ENCODE results near the gene GDPD4. TPM values are rescaled to one million over a fixed set of nuclear protein-coding genes. Genes with fewer than 3 reads are reported as not detected.

The GDPD4 gene
- total RNA-seq, 6 donors from 2014 or later: not detected

DNA sequence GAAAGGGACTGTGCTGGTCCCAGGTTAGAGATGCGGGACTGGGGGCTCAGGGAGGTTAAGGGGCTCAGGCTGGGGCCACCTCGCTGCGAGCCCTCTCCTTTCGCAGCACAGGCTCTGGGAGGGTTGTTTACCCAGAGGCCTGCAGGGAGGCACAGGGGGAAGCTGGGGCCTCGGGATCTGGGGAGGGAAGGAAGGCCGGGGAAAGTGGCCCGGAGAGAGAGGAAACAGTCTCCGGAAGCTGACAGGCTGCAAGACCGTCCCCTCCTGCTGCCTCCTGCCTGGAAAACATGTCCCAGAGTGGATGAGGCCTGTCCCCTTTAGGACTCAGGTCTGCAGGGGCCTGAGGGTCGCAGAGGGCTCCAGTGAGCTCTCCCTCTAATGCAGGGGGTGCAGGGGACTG is 128.0 kb downstream of the GDPD4 start:
- DNase-seq (no peak), ATAC-seq (ENCODE audit: low FRiP score in 2 of 2) (no peak)
- H3K27me3 ChIP-seq: no peaks in the 10 kb centered on the region
- WGBS, 2 donors: 45 to 54% methylated on average over 7 to 10 of the region's 10 CpGs
- H3K27ac ChIP-seq: no peak overlapping the region
- no peak for TF ChIP-seq POLR2A (IDR thresholded peaks at IDR 0.05)
- TF ChIP-seq, protein P1, sequence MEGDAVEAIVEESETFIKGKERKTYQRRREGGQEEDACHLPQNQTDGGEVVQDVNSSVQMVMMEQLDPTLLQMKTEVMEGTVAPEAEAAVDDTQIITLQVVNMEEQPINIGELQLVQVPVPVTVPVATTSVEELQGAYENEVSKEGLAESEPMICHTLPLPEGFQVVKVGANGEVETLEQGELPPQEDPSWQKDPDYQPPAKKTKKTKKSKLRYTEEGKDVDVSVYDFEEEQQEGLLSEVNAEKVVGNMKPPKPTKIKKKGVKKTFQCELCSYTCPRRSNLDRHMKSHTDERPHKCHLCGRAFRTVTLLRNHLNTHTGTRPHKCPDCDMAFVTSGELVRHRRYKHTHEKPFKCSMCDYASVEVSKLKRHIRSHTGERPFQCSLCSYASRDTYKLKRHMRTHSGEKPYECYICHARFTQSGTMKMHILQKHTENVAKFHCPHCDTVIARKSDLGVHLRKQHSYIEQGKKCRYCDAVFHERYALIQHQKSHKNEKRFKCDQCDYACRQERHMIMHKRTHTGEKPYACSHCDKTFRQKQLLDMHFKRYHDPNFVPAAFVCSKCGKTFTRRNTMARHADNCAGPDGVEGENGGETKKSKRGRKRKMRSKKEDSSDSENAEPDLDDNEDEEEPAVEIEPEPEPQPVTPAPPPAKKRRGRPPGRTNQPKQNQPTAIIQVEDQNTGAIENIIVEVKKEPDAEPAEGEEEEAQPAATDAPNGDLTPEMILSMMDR (IDR thresholded peaks at IDR 0.05): no peak
- no peak for TF ChIP-seq EP300 (IDR thresholded peaks at IDR 0.05)
- H3K4me1 ChIP-seq: peaks cover 0 to 4% (median 1%) of the 10 kb centered on the region in 4 donors
- H3K36me3 ChIP-seq: no peaks in the 10 kb centered on the region
- H3K9me3 ChIP-seq: no peaks in the 10 kb centered on the region
- H3K4me3 ChIP-seq: no peak overlapping the region

- DNase-seq: peak in 1 of 2 donors; percentile 82
- TF ChIP-seq POLR2AphosphoS5 (IDR thresholded peaks at IDR 0.05) (no peak), EP300 (IDR thresholded peaks at IDR 0.05) (no peak), POLR2A (IDR thresholded peaks at IDR 0.05) (no peak)
- TF ChIP-seq, protein P1 (IDR thresholded peaks at IDR 0.05): no peak
- peaks cover 0 to 4% (median 1%) of the 10 kb centered on the region in 4 donors for H3K4me1 ChIP-seq
- no peak overlapping the region for H3K27ac ChIP-seq
- H3K4me3 ChIP-seq: no peak overlapping the region
- no peak for ATAC-seq (ENCODE audit: low FRiP score in 2 of 2)
- WGBS, 2 donors: 80% methylated on average over 13 to 16 of the region's 16 CpGs
- H3K27me3 ChIP-seq: no peaks in the 10 kb centered on the region
- no peaks in the 10 kb centered on the region for H3K9me3 ChIP-seq
- no peaks in the 10 kb centered on the region for H3K36me3 ChIP-seq
Observed at GRCh38 chr11:77172666-77172982, 128.9 kb downstream of the GDPD4 start.

DNA sequence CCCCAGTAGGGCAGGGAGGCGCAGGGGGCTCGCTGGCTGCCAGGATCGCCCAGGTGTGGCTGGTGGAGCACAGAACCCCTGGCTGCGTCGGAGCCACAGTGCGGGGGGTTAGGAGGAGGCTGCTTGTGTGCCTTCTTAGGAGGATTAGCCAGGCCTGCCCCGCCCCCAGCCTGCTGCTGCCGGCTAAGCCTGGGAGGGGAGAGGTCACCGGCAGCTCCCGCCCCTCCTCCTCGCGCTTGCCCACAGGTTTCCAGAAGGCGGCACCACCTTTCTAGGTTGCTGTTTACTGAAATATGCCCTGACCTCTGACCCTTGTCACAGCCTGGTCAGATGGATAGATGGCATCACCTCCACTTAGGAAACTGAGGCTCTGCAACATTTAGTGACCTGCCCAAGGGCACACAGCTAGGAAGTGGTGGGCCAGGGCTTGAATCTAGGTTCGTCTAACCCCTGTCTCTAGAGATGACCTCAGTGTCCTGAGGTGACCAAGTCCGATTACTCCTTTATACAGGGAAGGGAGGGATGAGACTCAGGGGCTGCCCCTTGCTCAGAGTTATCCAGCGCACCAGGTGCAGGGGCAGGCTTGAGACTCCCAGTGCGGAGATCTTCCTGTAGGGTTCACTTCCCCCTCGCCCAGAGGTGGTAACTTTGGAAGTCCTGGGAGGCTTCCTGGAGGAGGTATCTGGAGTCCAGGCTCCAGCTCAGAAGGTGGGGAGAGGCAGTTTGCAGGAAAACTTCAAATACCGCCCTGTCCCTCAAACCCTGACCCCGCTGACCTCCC is 129.4 kb downstream of the GDPD4 start:
- Histone ChIP-seq H3K27me3 (no peaks in the 10 kb centered on the region), H3K27ac (no peak overlapping the region), H3K4me1 (peaks cover 0 to 4% (median 1%) of the 10 kb centered on the region in 4 donors), H3K9me3 (no peaks in the 10 kb centered on the region), H3K4me3 (no peak overlapping the region), H3K36me3 (no peaks in the 10 kb centered on the region)
- TF ChIP-seq EP300 (IDR thresholded peaks at IDR 0.05): no peak
- TF ChIP-seq, protein P1 (IDR thresholded peaks at IDR 0.05): no peak
- no peak for TF ChIP-seq POLR2A (IDR thresholded peaks at IDR 0.05)
- no peak for TF ChIP-seq POLR2AphosphoS5 (IDR thresholded peaks at IDR 0.05)
- ATAC-seq (ENCODE audit: low FRiP score in 2 of 2) (no peak), DNase-seq (peak in 1 of 2 donors; percentile 77)
- WGBS, 2 donors: 72 to 85% methylated on average over 10 to 20 of the region's 20 CpGs

- Histone ChIP-seq H3K9me3 (no peaks in the 10 kb centered on the region), H3K4me3 (no peak overlapping the region), H3K4me1 (peaks cover 0 to 4% (median under 1%) of the 10 kb centered on the region in 4 donors), H3K27ac (no peak overlapping the region), H3K27me3 (no peaks in the 10 kb centered on the region), H3K36me3 (no peaks in the 10 kb centered on the region)
- DNase-seq (no peak), ATAC-seq (ENCODE audit: low FRiP score in 2 of 2) (no peak)
- TF ChIP-seq, protein P1 (IDR thresholded peaks at IDR 0.05): no peak
- TF ChIP-seq EP300 (IDR thresholded peaks at IDR 0.05): no peak
- TF ChIP-seq POLR2A (IDR thresholded peaks at IDR 0.05): no peak
- no peak for TF ChIP-seq POLR2AphosphoS5 (IDR thresholded peaks at IDR 0.05)
- 87 to 99% methylated on average over 8 of the region's 8 CpGs for WGBS, 2 donors
Observed at GRCh38 chr11:77171254-77171653, 130.2 kb downstream of the GDPD4 start.

DNA sequence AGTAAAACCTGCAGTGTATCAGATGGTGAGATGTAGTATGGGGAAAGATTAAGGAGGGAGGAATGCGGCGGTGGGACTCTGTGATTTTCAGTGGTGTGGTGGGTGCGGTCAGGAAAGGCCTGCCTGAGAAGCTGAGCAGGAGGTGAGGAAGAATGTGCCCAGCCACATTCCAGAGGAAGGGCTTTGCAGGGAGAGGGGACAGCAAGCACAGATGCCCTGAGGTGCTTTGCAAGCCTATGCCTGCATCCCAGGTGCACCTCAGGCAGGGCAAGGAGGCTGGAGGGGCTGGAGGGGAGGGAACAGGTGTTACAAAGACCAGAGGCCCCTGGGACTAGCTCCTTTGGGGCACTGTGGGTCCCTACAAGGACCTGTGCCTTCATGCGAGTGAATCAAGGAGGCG is 131.4 kb downstream of the GDPD4 start:
- Histone ChIP-seq H3K27ac (no peak overlapping the region), H3K9me3 (no peaks in the 10 kb centered on the region), H3K4me3 (no peak overlapping the region), H3K27me3 (no peaks in the 10 kb centered on the region), H3K4me1 (no peaks in the 10 kb centered on the region), H3K36me3 (no peaks in the 10 kb centered on the region)
- 88 to 90% methylated on average over 5 of the region's 5 CpGs for WGBS, 2 donors
- DNase-seq: no peak
- TF ChIP-seq EP300 (IDR thresholded peaks at IDR 0.05): no peak
- TF ChIP-seq, protein P1 (IDR thresholded peaks at IDR 0.05): no peak
- TF ChIP-seq POLR2A (IDR thresholded peaks at IDR 0.05): no peak
- TF ChIP-seq POLR2AphosphoS5 (IDR thresholded peaks at IDR 0.05): no peak
- ATAC-seq (ENCODE audit: low FRiP score in 2 of 2): no peak

Data from upper lobe of left lung (tissue), 6 donors.